Activated CD8-positive, alpha-beta memory T cell treated with anti-CD3 and anti-CD28 coated beads, Interleukin-2, amount 50 U/mL, for 24 hours (primary cell): ENCODE results near the gene FAM163B.

Experiments
- DNase-seq: peaks from one replicate; pipeline ENCODE4 v3.0.0-alpha.2; 2020; ENCODE audit errors: extremely low read depth

Gene FAM163B

DNA sequence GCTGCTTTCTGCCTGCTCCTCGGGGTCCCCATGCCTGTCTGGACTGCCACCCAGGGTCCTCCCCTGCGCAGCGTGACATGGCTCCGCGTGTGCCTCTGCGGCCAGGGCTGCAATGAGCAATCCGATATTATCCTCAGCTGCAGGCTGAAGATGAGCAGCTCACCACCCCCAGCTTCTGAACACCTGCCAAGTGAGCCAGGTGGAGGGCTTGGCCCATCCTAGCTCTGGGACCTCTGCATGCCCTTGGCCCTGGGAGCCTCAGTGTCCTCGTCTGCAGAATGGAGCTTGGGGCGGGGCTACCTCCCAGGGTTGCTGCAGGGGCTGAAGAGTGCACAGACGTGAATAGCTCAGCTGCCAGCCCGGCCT lies 80.3 kb downstream of the FAM163B start:
- no peak for DNase-seq

DNA sequence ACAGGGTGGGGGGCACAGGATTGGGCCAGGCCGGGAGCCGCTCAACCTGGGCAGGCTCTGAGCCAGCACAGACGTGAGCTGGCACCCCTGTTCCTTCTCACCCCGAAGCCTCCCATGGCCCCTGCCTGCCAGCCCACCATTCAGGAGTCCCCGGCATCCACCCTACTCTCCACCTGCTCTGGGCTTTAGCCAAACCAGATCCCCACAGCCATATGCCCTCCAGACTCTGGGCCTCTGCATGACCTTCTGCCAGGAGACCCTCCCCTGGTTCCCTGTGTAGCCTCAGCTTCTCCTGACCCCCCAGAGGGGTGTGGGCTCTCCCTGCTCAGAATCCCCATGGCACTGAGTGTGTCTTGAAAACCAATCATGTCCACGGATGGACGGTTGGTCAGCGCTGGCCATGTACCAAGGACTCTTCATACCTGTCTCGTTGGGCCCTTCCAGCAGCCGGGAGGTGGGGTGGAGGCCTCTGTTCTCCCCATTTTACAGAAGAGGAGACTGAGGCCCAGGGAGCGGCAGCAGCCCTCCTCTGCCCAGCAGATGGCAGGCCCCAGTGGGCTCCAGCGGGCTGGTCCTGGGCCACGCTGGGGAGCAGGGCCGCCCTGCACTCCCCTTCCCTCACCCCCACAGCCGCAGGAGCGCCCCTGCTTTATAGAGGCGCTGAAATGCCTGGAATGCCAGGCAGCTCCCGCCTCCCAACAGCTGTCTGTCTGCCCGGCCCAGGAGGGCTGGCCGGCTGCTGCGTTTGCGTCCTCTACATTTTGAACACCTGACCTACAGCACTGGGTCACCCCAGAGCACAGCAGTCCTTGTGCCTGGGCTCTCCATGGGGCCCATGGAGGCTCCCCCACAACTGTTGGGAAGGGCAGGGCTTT lies 81.0 kb downstream of the FAM163B start:
- DNase-seq, result no peak

DNA sequence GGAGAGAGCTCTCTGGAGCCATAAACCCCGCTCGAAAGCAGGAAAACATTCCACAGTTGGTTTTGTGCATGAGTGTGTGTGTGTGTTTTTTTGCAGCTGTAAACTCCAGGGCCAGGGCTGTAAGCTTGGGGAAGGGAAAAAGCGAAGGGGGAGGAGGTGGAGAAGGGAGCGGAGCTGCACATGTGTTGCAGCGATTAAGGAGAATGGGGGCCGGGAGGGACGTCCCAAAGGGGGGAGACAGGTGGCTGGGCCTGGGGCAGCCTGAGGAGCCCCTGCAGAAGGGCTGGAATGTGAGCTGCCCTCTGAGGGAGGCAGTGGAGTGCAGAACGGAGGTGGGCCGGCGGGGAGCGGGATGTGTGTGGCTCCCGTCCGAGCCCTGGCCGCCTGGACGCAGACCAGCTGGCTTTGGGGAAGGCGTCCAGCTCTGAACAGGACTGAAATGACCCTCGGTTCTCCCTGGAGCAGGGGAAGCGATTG lies 81.7 kb downstream of the FAM163B start:
- DNase-seq, result no peak
